Testis (tissue), 3 donors: Measurements from ENCODE around the gene SEMA3C. TPM values are rescaled to one million over a fixed set of nuclear protein-coding genes. Genes with fewer than 3 reads are reported as not detected.

Experiments
- DNase-seq: peaks from one replicate; pipeline ENCODE4 v3.0.0-alpha.2; 2019
- H3K27ac ChIP-seq, 2 donors: fragments of 200-600 bp; sonication (generic); one replicate each; pipeline ENCODE4 v1.5.1; 2019
- H3K27me3 ChIP-seq: fragments of 200-600 bp; sonication (generic); one replicate; pipeline ENCODE4 v1.5.1; 2019
- H3K36me3 ChIP-seq: fragments of 200-600 bp; sonication (generic); one replicate; pipeline ENCODE4 v1.5.1; 2017; ENCODE audit warnings: low read depth; ENCODE audit errors: missing control alignments
- H3K4me1 ChIP-seq: fragments of 200-600 bp; sonication (generic); one replicate; pipeline ENCODE4 v1.5.1; 2019
- H3K4me3 ChIP-seq, 2 donors: fragments of 200-600 bp; sonication (generic); one replicate each; pipeline ENCODE4 v1.5.1; 2017 to 2019
- H3K9me3 ChIP-seq: fragments of 200-600 bp; sonication (generic); one replicate; pipeline ENCODE4 v1.5.1; 2017
- CTCF ChIP-seq, 3 experiments: fragments of 450-650 bp in 2 of 3; fragments of 200-600 bp in 1 of 3; sonication (generic) in 1 of 3; IDR thresholded peaks; one replicate each; pipeline ENCODE4 v1.5.1; 2016 to 2019; ENCODE audit warnings: antibody characterized with exemption in 3 of 3, mild to moderate bottlenecking in 2 of 3, moderate library complexity in 1 of 3
- POLR2A ChIP-seq: fragments of 450-650 bp; IDR thresholded peaks from one replicate; pipeline ENCODE4 v1.6.1; 2017; ENCODE audit warnings: antibody characterized with exemption, mild to moderate bottlenecking, moderate library complexity
- WGBS, 2 donors: methylation state at CpG; one replicate each; pipeline ENCODE4 v1.1.5; 2018; 5-methylcytosine and 5-hydroxymethylcytosine counted together
- intact Hi-C: fragments of 100-400 bp; cut with DNase I; formaldehyde crosslinking; loops from one replicate; pipeline ENCODE4 v1.15.1; 2023; ENCODE audit warnings: low total_unique reads
- polyA plus RNA-seq: library from polyadenylated mRNA; stranded (reverse); fragments of 350-450 nt; fragmentation: Illumina TruSeq; extraction: RNeasy Lipid Tissue Mini Kit (QIAGEN cat#74804); gene quantifications from one replicate; pipeline ENCODE4 v1.2.3, GENCODE V29; 2014; ENCODE audit warnings: low read depth, low replicate concordance; ENCODE audit not compliant: insufficient read depth
- total RNA-seq, 2 donors: library from RNA; depleted of rRNA; stranded (reverse); fragments of >200 nt; gene quantifications; one replicate each; pipeline ENCODE4 v1.2.3, GENCODE V29; 2016

Gene SEMA3C
- total and polyA plus RNA-seq, 3 donors from 2014 or later: 23.1 to 113 (median 78.8) TPM

GRCh38 chr7:80781561-80781979 lies 137.3 kb downstream of the SEMA3C start:
- TF ChIP-seq CTCF (IDR thresholded peaks at IDR 0.05) (no peak), POLR2A (no peak)
- peak; percentile 81 for DNase-seq
- H3K9me3 ChIP-seq: no peaks in the 10 kb centered on the region
- no peaks in the 10 kb centered on the region for H3K36me3 ChIP-seq
- H3K4me3 ChIP-seq: no peak overlapping the region
- H3K27me3 ChIP-seq: no peaks in the 10 kb centered on the region
- peak overlapping the region in 1 of 2 donors; percentile 57 for H3K27ac ChIP-seq
- peaks cover 23% of the 10 kb centered on the region for H3K4me1 ChIP-seq
- intact Hi-C loops: no loop called here

GRCh38 chr7:80781146-80781545 lies 137.7 kb downstream of the SEMA3C start:
- 54 to 62% methylated on average over 2 of the region's 2 CpGs for WGBS, 2 donors
- DNase-seq: no peak
- H3K27ac ChIP-seq: peak overlapping the region; percentile 14 to 57
- no peaks in the 10 kb centered on the region for H3K36me3 ChIP-seq
- no peak overlapping the region for H3K4me3 ChIP-seq
- no peaks in the 10 kb centered on the region for H3K9me3 ChIP-seq
- no peak for TF ChIP-seq POLR2A
- no peak for TF ChIP-seq CTCF (IDR thresholded peaks at IDR 0.05)
- peaks cover 23% of the 10 kb centered on the region for H3K4me1 ChIP-seq
- intact Hi-C loops: no loop called here
- H3K27me3 ChIP-seq: no peaks in the 10 kb centered on the region

- no peak overlapping the region for H3K27ac ChIP-seq
Measured at GRCh38 chr7:80779456-80779855, 139.4 kb downstream of the SEMA3C start.

GRCh38 chr7:80775897-80776296 lies 143.0 kb downstream of the SEMA3C start:
- Histone ChIP-seq H3K27me3 (no peaks in the 10 kb centered on the region), H3K4me1 (peaks cover 5% of the 10 kb centered on the region), H3K27ac (no peak overlapping the region), H3K9me3 (no peaks in the 10 kb centered on the region), H3K4me3 (no peak overlapping the region), H3K36me3 (no peaks in the 10 kb centered on the region)
- no peak for DNase-seq
- intact Hi-C loops: no loop called here
- TF ChIP-seq CTCF (IDR thresholded peaks at IDR 0.05) (no peak), POLR2A (no peak)
- WGBS, 2 donors: 47 to 68% methylated on average over 3 of the region's 3 CpGs

More at GRCh38 chr7:80779456-80779855, 139.4 kb downstream of the SEMA3C start:
- Histone ChIP-seq H3K9me3 (no peaks in the 10 kb centered on the region), H3K27me3 (no peaks in the 10 kb centered on the region), H3K36me3 (no peaks in the 10 kb centered on the region), H3K4me3 (no peak overlapping the region), H3K4me1 (peaks cover 18% of the 10 kb centered on the region)
- WGBS, 2 donors: 94 to 96% methylated on average over 2 of the region's 2 CpGs
- DNase-seq: no peak
- TF ChIP-seq CTCF (IDR thresholded peaks at IDR 0.05) (no peak), POLR2A (no peak)
- intact Hi-C loops: no loop called here

GRCh38 chr7:80775482-80775881 lies 143.4 kb downstream of the SEMA3C start:
- TF ChIP-seq POLR2A (no peak), CTCF (IDR thresholded peaks at IDR 0.05) (no peak)
- Histone ChIP-seq H3K4me1 (peaks cover 1% of the 10 kb centered on the region), H3K36me3 (no peaks in the 10 kb centered on the region), H3K27me3 (no peaks in the 10 kb centered on the region), H3K27ac (peak overlapping the region in 1 of 2 donors; percentile 5), H3K4me3 (no peak overlapping the region), H3K9me3 (no peaks in the 10 kb centered on the region)
- no peak for DNase-seq
- intact Hi-C loops: no loop called here
